ENCODE measurements around the gene NAT10.

The NAT10 gene

GRCh38 chr11:34072041-34072440, 33.4 kb upstream of the NAT10 start:
- no peak for ATAC-seq
- no peak for TF ChIP-seq CSDC2 (CRISPR knock-in tag; IDR thresholded peaks at IDR 0.05)
- no peak for TF ChIP-seq POU6F1 (CRISPR knock-in tag; IDR thresholded peaks at IDR 0.05; ENCODE audit: borderline replicate concordance, low read depth)
- TF ChIP-seq PATZ1 (CRISPR knock-in tag; IDR thresholded peaks at IDR 0.05; ENCODE audit: borderline replicate concordance): no peak
- TF ChIP-seq ZNF70 (CRISPR knock-in tag; IDR thresholded peaks at IDR 0.05): no peak
- no peak for TF ChIP-seq CREB5 (CRISPR knock-in tag; IDR thresholded peaks at IDR 0.05; ENCODE audit: low read depth)
- TF ChIP-seq ISL1 (CRISPR knock-in tag; IDR thresholded peaks at IDR 0.05): no peak
- TF ChIP-seq OSR1 (CRISPR knock-in tag; IDR thresholded peaks at IDR 0.05): no peak
- no peak for TF ChIP-seq TCF4 (CRISPR knock-in tag; IDR thresholded peaks at IDR 0.05; ENCODE audit: borderline replicate concordance)
- no peak for TF ChIP-seq ZNF565 (CRISPR knock-in tag; conservative IDR thresholded peaks at IDR 0.05; ENCODE audit: low read depth)
- no peak for TF ChIP-seq PPARA (CRISPR knock-in tag; IDR thresholded peaks at IDR 0.05; ENCODE audit: borderline replicate concordance)
- no peak for TF ChIP-seq TSHZ2 (CRISPR knock-in tag; IDR thresholded peaks at IDR 0.05)
- no peak for TF ChIP-seq RARB (CRISPR knock-in tag; IDR thresholded peaks at IDR 0.05)
- no peak for TF ChIP-seq CSRNP3 (CRISPR knock-in tag; IDR thresholded peaks at IDR 0.05)
- TF ChIP-seq ESRRG (CRISPR knock-in tag; IDR thresholded peaks at IDR 0.05): no peak
- TF ChIP-seq ZC3H10 (CRISPR knock-in tag; IDR thresholded peaks at IDR 0.05): no peak
- TF ChIP-seq ZNF8 (CRISPR knock-in tag; IDR thresholded peaks at IDR 0.05): no peak

GRCh38 chr11:34072832-34073231, 32.6 kb upstream of the NAT10 start:
- no peak for ATAC-seq
- TF ChIP-seq ZNF565 (CRISPR knock-in tag; conservative IDR thresholded peaks at IDR 0.05; ENCODE audit: low read depth) (no peak), ARNTL (CRISPR knock-in tag; IDR thresholded peaks at IDR 0.05; ENCODE audit: borderline replicate concordance, low read depth) (no peak), SNAI2 (CRISPR knock-in tag; IDR thresholded peaks at IDR 0.05) (no peak), PATZ1 (CRISPR knock-in tag; IDR thresholded peaks at IDR 0.05; ENCODE audit: borderline replicate concordance) (no peak)

- no peak for TF ChIP-seq TSHZ2 (CRISPR knock-in tag; IDR thresholded peaks at IDR 0.05)
- TF ChIP-seq ZNF70 (CRISPR knock-in tag; IDR thresholded peaks at IDR 0.05): no peak
- TF ChIP-seq BACH2 (CRISPR knock-in tag; IDR thresholded peaks at IDR 0.05; ENCODE audit: borderline replicate concordance): no peak
- ATAC-seq: no peak
These were observed 31.0 kb upstream of the NAT10 start for GRCh38 chr11:34074391-34074790.
